DMS 273 (cell line): ENCODE results near the gene GPR68.
"Not testable (repeated sequence)": the region's sequence is repeated elsewhere in the genome, so short reads cannot be mapped to it uniquely, and the experiment has no call there.

Source experiments
- DNase-seq: peaks from one replicate; lab custom pipeline; 2025; ENCODE audit not compliant: unreplicated experiment; lab: John Stamatoyannopoulos, UW

The GPR68 gene

GRCh38 chr14:91230397-91231035, 14.0 kb downstream of the GPR68 start:
- DNase-seq: peak; percentile 57

DNA sequence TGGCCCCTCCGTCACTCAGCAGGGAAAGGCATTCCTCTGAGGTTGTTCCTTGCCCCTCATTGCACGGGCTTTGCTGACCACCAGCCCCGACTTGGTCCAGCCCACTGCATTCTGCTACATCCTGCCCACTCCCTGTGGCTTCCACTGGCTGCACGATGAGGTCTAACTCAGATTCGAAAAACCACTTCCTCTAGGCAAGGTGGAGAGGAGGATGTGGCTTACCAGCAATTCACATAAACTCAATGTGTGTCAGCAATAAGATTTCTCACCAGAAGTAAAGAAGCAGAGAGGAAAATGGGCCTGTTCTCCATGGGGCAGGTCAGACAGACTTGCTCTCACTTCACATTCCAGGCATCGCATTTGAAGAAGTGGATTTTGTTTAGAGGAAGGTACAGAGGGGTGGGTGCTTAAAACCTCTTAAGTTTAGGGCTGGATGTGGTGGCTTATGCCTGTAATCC, 14.7 kb downstream of the GPR68 start:
- no peak for DNase-seq

DNA sequence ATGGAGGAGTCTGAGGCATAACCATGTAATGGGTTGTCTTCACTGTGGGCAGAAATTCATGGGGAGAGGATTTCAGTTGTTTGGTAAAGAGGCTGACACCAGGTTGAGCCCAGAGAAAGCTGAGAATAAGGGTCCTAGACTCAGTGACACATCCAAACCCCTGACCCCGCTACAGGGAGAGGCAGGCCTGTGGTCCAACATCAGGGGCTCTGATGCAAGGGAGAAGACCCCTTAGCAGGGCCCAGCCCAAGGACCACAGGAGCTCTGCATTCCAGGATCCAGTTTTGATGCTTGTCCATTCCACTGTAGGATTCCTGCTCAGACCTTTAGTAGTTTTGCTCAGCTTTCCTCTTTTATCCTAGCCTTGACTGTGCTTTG, 15.5 kb downstream of the GPR68 start:
- no peak for DNase-seq

DNA sequence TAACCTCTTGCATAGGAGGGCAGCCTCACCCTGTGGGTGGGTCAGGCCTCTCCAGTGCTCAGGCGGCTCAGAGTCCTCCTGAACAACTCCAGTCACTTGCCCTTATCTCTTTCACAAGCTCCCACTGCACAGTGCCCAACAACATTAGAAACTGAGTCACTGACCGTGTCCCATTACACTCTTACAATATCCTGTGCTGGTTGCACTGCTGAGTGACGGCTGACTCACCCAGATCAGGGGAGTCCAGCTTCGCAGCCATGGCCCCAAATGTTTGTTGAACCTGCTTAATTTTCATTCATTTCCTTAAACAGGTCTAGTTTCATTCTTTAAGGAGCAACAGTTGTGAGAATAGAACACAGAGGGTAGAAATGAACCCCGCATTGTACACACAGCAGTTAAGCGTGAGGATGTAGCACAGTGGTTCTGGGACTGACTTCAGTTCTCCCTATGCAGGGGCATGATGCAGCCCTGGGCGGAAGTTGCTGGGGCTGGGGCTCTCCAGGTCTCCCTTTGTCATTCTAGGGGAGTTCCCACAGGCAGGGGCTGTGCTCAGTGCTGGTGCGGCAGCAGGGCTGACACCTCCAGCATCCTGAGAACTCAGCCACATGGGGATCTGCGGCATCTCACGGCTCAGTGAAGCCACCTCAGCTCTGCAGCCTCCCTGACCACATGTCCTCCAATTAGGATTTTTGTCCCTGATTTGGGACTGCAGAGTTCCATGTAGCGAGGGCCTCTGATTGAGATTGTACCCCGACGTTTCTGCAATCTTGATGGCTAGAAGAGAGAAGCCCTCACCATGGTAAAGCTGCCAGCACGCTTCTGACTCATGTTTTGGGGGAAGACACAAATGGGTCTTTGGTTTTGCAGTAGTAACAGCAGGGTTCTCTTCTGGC, 16.1 kb downstream of the GPR68 start:
- DNase-seq: no peak

DNA sequence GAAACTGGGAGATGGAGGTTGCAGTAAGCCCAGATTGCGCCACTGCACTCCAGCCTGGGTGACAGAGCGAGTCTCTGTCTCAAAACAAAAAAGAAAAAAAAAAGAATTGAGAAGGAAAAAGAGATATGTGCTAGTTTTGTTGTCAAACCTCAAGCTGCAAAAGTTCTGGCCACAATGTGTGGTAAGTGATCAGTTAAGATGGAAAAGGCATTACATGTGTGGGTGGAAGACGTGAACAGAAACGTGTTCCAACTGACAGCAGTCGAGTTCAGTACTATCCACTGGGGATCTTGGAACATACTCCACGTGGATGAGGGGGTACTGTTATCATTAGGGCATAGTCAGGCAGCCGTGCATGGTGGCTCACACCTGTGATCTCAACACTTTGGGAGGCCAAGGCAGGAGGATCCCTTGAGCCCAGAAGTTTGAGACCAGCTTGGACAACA, 17.3 kb downstream of the GPR68 start:
- DNase-seq: no peak

DNA sequence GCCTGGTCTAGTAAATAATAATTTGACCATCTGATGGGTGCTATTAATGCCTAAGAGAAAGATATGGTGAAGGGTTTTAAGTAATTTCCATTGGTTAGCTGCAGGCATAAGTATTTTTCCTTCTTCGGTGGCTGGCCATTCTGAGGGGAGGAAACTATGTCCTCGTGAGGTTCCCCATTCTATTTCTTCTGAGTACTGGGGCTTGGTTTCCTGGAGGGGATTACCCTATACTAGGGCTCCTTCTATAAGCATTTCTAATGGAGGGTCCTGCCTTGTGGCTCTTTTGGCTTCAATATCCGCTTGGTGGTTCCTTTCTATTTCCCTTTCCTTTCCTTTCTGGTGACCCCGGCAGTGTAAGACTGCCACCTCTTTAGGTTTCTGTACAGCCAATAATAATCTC, 18.1 kb downstream of the GPR68 start:
- DNase-seq: not testable (repeated sequence)

DNA sequence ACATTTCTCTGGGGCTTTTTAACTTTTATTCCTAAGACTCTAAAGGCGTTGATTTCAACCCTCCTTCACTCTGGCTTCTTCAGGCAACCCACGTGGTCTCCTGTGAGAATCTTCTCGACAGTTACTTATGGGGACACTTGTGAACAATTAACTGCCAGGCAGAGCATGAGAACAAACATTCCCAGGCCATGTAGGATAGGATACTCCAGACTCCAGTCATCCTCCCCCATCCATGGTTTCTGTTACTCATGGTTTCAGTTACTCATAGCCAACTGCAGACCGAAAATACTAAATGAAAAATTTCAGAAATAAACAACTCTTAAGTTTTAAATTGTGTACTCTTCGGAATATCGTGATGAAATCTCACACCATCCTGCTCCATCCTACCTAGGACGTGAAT, 19.5 kb downstream of the GPR68 start:
- DNase-seq: no peak

DNA sequence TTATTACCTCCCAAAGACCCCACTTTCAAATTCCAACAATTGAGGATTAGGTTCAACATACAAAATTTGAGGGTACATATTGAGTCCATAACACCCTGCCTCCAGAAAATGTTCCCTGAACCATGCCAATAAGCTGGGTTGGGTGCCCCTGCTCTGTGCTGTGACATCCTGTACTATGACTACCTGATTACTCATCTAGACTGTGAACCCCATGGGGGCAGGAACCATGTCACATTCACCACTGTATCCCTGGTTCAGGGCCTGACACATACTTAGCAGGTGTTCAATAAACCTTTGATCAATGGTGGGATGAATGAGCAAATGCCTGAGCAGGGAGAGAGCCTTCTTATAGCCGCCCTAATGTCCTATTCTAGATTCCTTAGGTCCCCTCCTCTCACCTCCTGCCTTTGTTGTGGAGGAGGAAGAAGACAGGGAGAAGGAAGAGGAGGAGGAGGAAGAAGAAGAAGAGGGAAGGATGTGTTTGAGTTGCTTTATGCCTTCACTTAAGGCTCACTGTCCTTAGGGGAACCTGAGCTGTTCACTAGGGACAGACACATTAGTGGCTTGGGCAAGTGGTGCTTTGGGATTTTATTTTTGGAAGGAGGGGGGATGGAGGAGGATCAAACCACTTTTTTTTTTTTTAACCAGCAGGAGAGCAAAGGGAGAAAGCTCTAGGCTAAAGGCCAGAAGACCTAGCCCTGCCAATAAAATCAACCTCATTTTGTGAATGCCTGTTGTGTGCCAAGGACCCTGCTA, 21.3 kb downstream of the GPR68 start:
- no peak for DNase-seq

DNA sequence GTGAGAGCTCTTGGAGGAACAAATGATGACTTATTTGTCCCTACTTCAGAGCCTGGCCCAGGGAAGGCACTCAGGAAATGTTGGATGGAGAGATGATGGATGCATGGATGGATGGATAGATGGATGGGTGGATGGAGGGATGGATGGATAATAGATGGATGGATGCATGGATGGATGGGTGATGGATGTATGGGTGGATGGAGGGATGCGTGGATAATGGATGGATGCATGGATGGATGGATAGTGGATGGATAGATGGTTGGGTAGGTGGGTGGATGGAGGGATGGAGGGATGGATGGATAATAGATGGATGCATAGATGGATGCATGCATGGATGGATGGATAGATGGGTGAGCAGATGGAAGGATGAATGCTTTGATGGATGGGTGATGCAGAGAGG, 23.2 kb downstream of the GPR68 start:
- no peak for DNase-seq

GRCh38 chr14:91220581-91221000, 23.9 kb downstream of the GPR68 start:
- peak; percentile 96 for DNase-seq

DNA sequence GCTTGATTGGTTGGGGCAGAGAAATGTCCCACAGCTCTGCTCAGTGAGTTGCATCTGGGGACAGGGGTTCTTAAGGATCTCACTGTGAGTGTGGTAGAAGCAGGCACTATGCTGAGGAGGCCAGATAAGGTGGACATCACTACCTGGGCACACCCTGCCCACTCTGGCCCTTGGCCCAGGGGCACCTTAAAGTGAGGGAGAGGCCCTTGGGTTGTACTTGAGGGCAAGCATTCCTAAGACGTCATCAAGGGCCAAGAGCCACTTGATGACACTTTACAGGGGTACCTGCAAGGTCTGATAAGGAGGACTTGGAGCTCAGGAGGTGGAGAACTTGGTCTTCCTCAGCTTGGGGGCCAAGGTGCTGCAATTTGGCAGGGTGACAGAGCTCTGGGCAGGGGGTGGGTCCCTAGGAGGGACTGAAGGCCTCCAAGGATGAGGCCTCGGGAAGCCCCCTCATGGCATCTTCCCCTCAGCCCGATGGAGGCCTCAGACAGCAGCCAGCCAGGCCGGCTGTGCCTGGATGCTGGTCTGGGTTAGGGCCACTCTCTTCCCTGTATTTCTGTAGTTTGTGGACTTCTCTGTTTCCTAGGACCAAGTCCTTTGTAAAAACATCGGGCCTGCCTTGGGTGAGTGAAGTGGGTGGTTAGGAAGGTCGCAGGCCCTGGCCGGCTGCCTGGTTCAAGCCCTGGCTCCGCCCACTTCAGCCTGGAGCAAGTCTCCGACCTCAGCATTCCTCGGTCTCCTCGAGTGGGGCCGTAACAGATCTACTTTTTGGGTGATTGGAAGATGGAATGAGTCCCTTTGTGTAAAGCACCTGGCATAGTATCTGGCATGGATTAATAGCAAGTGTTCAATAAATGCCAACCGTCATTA, 24.8 kb downstream of the GPR68 start:
- DNase-seq: peak; percentile 72

- no peak for DNase-seq
Observed at GRCh38 chr14:91218014-91218413, 26.5 kb downstream of the GPR68 start.

DNA sequence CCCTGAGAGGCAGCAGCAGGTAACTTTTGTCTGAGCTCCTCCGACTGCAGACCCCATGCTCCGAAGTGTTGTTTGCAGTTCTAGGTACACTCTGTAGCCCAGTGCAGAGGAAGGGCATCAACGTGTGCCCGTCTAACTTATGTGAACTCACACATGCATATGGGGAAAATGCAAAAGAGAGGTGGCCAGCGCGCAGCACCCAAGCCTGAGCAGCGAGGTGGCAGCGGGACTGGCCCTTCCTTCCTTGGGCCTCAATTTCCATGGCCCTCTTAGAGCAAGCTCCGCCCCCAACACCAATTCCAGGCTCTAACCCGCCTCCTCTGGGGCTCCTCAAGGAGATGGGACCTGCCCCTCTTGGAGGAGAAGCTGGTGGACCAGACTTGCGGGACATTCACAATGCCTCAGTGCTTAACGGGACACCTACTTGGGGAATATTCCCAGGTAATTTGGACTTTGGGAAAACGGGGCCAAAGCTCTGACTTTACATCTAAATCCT, 27.7 kb downstream of the GPR68 start:
- no peak for DNase-seq

DNA sequence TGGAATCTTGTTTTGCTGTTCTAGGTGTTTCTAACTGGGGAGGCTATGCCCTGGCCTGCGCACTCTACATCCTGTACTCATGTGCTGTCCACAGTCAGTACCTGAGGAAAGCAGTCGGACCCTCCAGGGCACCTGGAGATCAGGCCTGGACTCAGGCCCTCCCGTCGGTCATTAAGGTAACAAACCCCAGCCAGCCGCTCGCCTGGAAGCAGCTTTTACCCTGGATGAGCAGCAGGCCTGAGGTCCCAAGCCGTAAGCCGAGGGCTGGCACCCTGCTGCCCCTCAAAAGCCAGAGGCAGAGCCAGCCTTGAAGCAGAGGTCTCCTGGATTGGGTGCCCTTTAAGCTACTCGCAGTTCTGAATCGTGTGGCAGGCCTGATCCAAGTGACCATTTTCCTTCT, 29.1 kb downstream of the GPR68 start:
- no peak for DNase-seq

- no peak for DNase-seq
Observed at GRCh38 chr14:91214306-91214705, 30.2 kb downstream of the GPR68 start.

DNA sequence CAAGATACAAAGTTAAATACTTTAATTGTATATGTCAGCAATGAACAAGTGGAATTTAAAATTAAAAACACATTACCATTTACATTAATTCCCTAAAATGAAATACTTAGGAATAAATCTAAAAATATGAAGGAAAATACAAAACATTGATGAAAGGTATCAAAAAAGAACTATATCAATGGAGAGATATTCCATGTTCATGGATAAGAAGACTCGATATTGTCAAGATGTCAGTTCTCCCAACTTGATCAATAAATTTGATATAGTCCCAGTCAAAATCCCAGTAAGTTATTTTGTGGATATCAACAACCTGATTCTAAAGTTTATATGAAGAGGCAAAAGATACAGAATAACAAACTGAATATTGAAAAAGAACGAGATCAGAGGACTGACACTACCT, 33.5 kb downstream of the GPR68 start:
- no peak for DNase-seq

DNA sequence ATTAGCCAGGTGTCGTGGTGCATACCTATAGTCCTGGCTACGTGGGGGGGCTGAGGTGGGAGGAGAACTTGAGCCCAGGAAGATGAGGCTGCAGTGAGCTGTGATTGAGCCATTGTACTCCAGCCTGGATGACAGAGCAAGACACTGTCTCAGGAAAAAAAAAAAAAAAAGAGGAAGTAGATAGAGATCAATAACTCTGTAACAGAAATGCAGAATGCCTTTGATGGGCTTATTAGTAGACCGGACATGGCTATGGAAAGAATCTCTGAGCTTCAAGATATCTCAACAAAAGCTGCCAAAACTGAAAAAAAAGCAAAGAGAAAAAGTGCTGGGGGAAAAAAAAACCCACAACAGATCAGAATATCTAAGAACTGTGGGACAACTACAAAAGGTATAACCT, 37.5 kb downstream of the GPR68 start:
- no peak for DNase-seq

DNA sequence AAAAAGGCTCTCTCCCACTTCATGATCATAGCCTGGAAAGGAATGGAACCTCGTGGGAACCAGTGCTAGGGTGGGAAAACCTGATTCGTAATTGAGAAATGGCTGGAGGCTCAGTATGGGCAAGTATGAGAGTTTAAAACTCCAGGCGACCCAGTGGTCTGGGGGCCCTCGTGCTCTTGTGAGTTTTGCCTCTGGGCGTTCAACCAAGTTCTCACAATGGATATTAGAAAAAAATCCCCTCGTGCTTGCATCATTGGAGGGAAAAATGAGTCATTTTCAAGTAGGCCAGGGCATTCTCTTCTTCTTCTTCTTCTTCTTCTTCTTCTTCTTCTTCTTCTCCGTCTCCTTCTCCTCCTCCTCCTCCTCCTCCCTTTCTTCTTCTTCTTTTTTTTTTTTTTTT, 39.0 kb downstream of the GPR68 start:
- no peak for DNase-seq

DNA sequence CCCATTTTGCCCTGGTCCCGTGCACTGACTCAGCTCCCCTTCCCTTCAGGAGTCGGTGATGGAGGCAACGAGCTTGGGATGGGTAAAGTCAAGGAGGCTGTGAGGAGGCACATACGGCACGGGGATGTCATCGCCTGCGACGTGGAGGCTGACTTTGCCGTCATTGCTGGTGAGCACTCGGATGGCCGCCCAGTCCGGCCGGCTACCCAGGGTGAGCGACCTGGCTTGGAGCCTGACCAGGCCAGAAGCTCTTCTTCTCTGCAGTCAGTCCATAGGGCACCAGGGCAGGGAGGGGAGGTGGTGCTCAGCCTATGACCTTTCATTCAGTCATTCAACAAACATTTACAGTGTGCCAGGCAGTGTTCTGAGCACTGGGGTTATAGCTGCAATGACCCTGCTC, 39.8 kb downstream of the GPR68 start:
- no peak for DNase-seq

- no peak for DNase-seq
Observed at GRCh38 chr14:91202234-91202974, 42.1 kb downstream of the GPR68 start.
